Measurements from ENCODE around the gene SLC7A8. TPM values are rescaled to one million over a fixed set of nuclear protein-coding genes. Genes with fewer than 3 reads are reported as not detected.
A peak's percentile ranks its signal among the peaks of the same experiment; 100 is the strongest.
"Not testable (repeated sequence)": the region's sequence is repeated elsewhere in the genome, so short reads cannot be mapped to it uniquely, and the experiment has no call there.

SLC7A8 gene
- total RNA-seq, result 10 to 100 TPM; 45.2 to 67.7 (median 53.2) TPM

DNA sequence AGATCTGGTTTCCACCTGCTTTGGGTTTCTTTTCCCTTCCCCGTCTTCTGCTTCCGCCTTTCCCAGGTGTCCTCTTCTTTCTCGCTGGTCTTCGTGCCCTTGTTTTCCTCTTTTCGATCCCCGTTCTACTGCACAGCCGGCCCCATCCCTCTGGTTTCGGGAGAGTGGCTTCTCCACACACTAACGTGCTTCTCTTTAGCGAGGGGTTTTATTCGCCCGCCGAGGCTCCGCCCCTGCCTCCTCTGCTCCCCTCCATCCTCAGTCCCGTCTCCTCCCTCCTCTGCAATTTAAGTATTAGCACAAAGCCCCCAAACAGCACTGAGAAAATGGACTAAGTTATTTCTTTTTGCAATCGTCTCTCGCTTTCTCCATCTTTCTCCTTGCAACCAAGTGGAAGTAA lies at the start of gene SLC7A8:
Gene SLC7A8 (minus strand): TSS at position 182 of the 400 bp plus-strand sequence. CDS start 746 bp downstream, outside the sequence.
- 1% methylated on average over 17 of the region's 17 CpGs for WGBS
- H3K4me1 ChIP-seq, result peaks cover 28% of the 10 kb centered on the region
- peak; percentile 77 to 82 for DNase-seq (ENCODE audit: low spot score in 2 of 2)
- peak within 1 kb of the TSS; percentile 56 for H3K4me3 ChIP-seq
- no peak within 1 kb of the TSS for H3K27ac ChIP-seq
- H3K27me3 ChIP-seq, result peaks cover 4% of the 10 kb centered on the region
- no peaks in the 10 kb centered on the region for H3K9me3 ChIP-seq
- H3K36me3 ChIP-seq, result no peaks in the 10 kb centered on the region
- TF ChIP-seq, protein P1, sequence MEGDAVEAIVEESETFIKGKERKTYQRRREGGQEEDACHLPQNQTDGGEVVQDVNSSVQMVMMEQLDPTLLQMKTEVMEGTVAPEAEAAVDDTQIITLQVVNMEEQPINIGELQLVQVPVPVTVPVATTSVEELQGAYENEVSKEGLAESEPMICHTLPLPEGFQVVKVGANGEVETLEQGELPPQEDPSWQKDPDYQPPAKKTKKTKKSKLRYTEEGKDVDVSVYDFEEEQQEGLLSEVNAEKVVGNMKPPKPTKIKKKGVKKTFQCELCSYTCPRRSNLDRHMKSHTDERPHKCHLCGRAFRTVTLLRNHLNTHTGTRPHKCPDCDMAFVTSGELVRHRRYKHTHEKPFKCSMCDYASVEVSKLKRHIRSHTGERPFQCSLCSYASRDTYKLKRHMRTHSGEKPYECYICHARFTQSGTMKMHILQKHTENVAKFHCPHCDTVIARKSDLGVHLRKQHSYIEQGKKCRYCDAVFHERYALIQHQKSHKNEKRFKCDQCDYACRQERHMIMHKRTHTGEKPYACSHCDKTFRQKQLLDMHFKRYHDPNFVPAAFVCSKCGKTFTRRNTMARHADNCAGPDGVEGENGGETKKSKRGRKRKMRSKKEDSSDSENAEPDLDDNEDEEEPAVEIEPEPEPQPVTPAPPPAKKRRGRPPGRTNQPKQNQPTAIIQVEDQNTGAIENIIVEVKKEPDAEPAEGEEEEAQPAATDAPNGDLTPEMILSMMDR (IDR thresholded peaks at IDR 0.05), result no peak
- TF ChIP-seq POLR2A (IDR thresholded peaks at IDR 0.05), result peak in 1 of 2 donors; percentile 44

GRCh38 chr14:23232241-23232808 lies 48.9 kb upstream of the SLC7A8 start:
- DNase-seq (ENCODE audit: low spot score in 2 of 2), result not testable (repeated sequence)

GRCh38 chr14:23228812-23229211 lies 45.4 kb upstream of the SLC7A8 start:
- H3K4me3 ChIP-seq, result no peak overlapping the region
- H3K9me3 ChIP-seq, result no peaks in the 10 kb centered on the region
- H3K4me1 ChIP-seq, result no peaks in the 10 kb centered on the region
- H3K36me3 ChIP-seq, result no peaks in the 10 kb centered on the region
- no peak for TF ChIP-seq EP300 (IDR thresholded peaks at IDR 0.05)
- no peak for TF ChIP-seq POLR2A (IDR thresholded peaks at IDR 0.05)
- TF ChIP-seq, protein P1 (IDR thresholded peaks at IDR 0.05), result no peak
- no peak for TF ChIP-seq POLR2AphosphoS5 (IDR thresholded peaks at IDR 0.05)
- 82% methylated on average over 1 of the region's 1 CpG for WGBS
- no peak overlapping the region for H3K27ac ChIP-seq
- no peaks in the 10 kb centered on the region for H3K27me3 ChIP-seq
- no peak for DNase-seq (ENCODE audit: low spot score in 2 of 2)

More at GRCh38 chr14:23232241-23232808, 48.9 kb upstream of the SLC7A8 start:
- H3K36me3 ChIP-seq, H3K4me1 ChIP-seq, H3K9me3 ChIP-seq, H3K27me3 ChIP-seq, H3K4me3 ChIP-seq, H3K27ac ChIP-seq: not testable (repeated sequence)
- WGBS, result 97% methylated on average over 17 of the region's 38 CpGs

- Histone ChIP-seq H3K27ac (no peak overlapping the region), H3K27me3 (no peaks in the 10 kb centered on the region), H3K4me1 (no peaks in the 10 kb centered on the region), H3K4me3 (no peak overlapping the region), H3K9me3 (no peaks in the 10 kb centered on the region), H3K36me3 (no peaks in the 10 kb centered on the region)
- 68% methylated on average over 4 of the region's 4 CpGs for WGBS
- no peak for DNase-seq (ENCODE audit: low spot score in 2 of 2)
- TF ChIP-seq, protein P1 (IDR thresholded peaks at IDR 0.05), result no peak
- no peak for TF ChIP-seq POLR2A (IDR thresholded peaks at IDR 0.05)
- no peak for TF ChIP-seq EP300 (IDR thresholded peaks at IDR 0.05)
- TF ChIP-seq POLR2AphosphoS5 (IDR thresholded peaks at IDR 0.05), result no peak
These were observed 44.1 kb upstream of the SLC7A8 start for GRCh38 chr14:23227566-23227965.

GRCh38 chr14:23224958-23225357 lies 41.5 kb upstream of the SLC7A8 start:
- not testable (repeated sequence) for H3K4me3 ChIP-seq; H3K4me1 ChIP-seq; H3K27me3 ChIP-seq; H3K36me3 ChIP-seq; DNase-seq (ENCODE audit: low spot score in 2 of 2); H3K9me3 ChIP-seq; H3K27ac ChIP-seq
- 90% methylated on average over 1 of the region's 1 CpG for WGBS

GRCh38 chr14:23219075-23219474 lies 35.6 kb upstream of the SLC7A8 start:
- H3K27ac ChIP-seq, result no peak overlapping the region
- H3K36me3 ChIP-seq, result no peaks in the 10 kb centered on the region
- no peak for TF ChIP-seq EP300 (IDR thresholded peaks at IDR 0.05)
- TF ChIP-seq, protein P1 (IDR thresholded peaks at IDR 0.05), result no peak
- no peak for TF ChIP-seq POLR2AphosphoS5 (IDR thresholded peaks at IDR 0.05)
- TF ChIP-seq POLR2A (IDR thresholded peaks at IDR 0.05), result no peak
- H3K4me1 ChIP-seq, result no peaks in the 10 kb centered on the region
- peaks cover 5% of the 10 kb centered on the region for H3K27me3 ChIP-seq
- no peak overlapping the region for H3K4me3 ChIP-seq
- WGBS, result 90% methylated on average over 3 of the region's 3 CpGs
- H3K9me3 ChIP-seq, result no peaks in the 10 kb centered on the region
- no peak for DNase-seq (ENCODE audit: low spot score in 2 of 2)

All from suprapubic skin (tissue), 4 donors.